C4-2B (cell line): ENCODE results near the gene KCNRG.

Source experiments
- CTCF ChIP-seq: fragments of 450-650 bp; conservative IDR thresholded peaks from 2 replicates; pipeline ENCODE4 v1.5.1; 2017; ENCODE audit warnings: mild to moderate bottlenecking
- ZFX ChIP-seq: fragments of 450-650 bp; IDR thresholded peaks from 2 replicates; pipeline ENCODE4 v1.6.1; 2017

DNA sequence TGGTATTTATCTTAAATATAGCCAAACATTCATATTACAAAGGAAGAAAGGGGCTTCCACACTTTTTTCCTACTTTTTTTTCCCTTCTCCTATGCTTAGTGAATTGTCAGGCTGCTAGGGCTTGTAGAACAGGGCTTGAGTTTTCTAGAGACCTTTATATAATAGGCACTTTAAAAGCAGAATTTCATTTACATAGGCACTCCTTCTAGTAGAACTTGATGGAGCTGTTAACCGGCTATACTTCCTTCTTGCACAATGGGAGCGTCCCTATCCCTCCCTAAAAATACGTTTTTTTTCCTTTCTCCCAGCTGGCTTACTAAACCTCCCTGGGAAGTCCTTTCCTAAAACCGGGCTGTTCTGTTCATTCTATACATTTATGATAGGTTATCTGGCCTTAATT lies 17.3 kb upstream of the KCNRG start:
- no peak for TF ChIP-seq CTCF
- TF ChIP-seq ZFX, result no peak
